Measurements from ENCODE around the gene SCFD2.

DNA sequence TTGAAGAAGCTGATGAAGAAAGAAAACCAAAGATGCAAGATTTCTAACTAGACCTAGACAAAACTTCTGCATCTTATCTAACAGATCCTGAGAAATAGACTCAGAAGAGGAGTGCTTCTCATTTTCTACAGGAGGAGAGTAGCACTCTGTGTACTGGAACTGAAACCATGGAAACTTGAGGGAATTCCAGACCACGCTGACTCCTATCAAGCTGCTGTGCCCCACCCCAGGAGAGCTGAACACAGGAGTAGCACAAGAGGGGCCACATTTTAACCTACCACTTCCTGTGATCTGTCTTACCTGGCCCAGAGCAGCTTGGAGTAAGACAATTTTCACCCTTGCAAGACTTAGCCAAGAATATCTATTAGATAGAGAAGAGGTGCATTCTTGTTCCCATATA lies 248.9 kb downstream of the SCFD2 start:
- TF ChIP-seq, protein P1, sequence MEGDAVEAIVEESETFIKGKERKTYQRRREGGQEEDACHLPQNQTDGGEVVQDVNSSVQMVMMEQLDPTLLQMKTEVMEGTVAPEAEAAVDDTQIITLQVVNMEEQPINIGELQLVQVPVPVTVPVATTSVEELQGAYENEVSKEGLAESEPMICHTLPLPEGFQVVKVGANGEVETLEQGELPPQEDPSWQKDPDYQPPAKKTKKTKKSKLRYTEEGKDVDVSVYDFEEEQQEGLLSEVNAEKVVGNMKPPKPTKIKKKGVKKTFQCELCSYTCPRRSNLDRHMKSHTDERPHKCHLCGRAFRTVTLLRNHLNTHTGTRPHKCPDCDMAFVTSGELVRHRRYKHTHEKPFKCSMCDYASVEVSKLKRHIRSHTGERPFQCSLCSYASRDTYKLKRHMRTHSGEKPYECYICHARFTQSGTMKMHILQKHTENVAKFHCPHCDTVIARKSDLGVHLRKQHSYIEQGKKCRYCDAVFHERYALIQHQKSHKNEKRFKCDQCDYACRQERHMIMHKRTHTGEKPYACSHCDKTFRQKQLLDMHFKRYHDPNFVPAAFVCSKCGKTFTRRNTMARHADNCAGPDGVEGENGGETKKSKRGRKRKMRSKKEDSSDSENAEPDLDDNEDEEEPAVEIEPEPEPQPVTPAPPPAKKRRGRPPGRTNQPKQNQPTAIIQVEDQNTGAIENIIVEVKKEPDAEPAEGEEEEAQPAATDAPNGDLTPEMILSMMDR (IDR thresholded peaks at IDR 0.05; ENCODE audit: insufficient read depth, low read depth, low read length), result no peak
- no peak for TF ChIP-seq EZH2 (IDR thresholded peaks at IDR 0.05; ENCODE audit: insufficient read depth, low read length)

Measured in astrocyte (in vitro differentiated cells and primary cell).